HG02678 (cell line): Measurements from ENCODE around the gene AKIRIN2.
"Not testable (repeated sequence)": the region's sequence is repeated elsewhere in the genome, so short reads cannot be mapped to it uniquely, and the experiment has no call there.

ENCODE experiments used
- ATAC-seq: cut with Tn5 transposase; IDR thresholded peaks from one replicate; pipeline ENCODE4 v1.9.1; 2021; ENCODE audit warnings: mild to moderate bottlenecking, moderate library complexity; ENCODE audit not compliant: unreplicated experiment

Gene AKIRIN2

DNA sequence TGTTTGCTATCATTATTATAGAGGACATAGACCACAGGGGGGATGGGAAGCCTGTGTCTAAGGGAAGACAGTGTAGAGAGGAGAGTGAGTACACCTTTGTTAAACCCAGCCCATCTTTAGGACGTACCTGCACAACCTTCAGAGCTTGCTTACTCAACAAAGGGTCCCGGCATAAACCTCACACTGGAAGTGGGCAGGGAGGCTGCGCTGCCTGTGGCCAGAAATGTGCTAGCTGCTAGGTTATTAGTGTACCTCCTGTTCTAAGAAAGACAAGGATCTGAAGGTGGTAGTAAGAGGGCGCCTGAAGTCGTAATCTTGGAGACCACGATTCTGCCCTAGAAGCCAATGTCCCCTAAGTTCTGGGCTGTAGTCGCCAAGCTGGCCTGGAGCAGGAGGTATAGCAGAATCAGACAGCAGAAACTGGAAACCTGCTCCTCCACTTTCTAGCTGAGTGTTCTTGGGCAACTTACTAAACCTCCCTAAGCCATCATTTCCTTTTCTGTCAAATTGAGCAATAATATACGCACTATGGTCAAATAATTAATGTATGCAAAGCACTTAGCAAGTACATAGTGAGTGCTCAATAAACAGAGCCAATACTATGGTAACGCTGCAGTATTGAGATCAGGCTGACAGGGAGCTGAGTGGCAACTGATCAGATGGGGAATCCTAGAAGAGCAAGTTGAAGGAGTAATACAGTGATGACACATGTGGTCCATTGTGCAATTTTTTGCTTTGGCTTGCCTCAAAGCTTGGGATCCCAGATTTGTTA, 16.8 kb upstream of the AKIRIN2 start:
- no peak for ATAC-seq

DNA sequence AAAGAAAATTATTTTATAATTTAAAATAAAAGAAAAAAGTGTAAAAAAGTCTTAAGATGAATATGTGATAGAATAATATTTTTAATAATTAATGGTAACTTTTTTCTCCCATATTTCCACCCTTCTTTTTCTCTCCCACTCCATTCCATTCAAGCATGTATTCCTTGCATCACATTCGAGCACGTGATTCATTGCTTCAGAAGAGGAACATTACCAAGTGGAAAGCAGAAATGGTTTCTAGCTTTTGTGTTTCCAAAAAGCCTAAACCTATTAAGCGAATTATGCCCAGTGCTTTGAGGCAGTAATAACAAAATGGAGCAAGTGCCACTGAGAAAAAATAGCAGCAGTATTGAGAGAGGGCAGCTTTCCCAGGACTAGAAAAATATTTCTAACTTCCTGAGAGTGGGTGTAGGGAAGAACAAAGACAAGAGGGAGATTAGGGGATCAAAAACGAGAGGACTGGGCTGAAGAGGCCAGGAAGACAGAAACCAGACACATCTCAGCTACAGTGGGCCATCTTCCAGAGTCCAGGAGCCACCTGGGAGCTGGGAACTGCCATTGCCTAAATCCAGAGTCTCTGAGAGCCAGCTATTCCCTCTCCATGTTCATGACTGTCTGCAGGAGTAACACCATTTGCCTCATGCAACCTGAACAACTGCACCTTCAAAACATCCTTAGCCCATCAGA, 15.0 kb upstream of the AKIRIN2 start:
- no peak for ATAC-seq

- no peak for ATAC-seq
Measured at GRCh38 chr6:87714093-87714842, 12.2 kb upstream of the AKIRIN2 start.

DNA sequence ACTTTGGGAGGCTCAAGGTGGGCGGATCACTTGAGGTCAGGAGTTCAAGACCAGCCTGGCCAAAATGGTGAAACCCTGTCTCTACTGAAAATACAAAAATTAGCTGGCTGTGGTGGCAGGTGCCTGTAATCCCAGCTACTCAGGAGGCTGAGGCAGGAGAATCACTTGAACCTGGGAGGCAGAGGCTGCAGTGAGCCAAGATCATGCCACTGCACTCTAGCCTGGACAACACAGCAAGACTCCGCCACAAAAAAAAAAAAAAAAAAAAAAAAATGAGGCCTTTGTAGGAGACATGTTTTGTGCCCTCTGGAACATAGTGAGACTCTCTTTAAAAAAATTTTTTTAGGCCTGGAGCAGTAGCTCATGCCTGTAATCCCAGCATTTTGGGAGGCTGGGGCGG, 10.7 kb upstream of the AKIRIN2 start:
- ATAC-seq, result not testable (repeated sequence)

DNA sequence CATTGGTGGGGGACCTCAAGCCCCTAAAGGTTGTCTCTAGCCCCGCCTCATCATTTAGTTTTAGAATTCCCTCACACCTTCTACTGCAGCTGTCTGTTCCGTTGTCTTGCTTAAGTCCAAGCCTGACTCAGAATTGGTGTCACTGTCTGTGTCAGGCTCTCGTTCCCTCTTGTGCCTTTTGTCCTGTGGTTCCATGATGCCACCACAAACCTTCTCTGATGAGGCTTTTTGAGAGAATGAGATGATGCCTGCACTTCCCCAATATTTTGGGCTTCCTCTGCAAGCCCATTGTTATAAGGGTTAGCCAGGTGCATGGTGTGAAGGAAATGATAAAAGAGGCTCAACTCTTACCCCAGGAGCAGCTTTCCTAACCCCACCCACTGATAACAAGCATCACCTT, 8.1 kb upstream of the AKIRIN2 start:
- no peak for ATAC-seq

GRCh38 chr6:87708581-87709427, 6.8 kb upstream of the AKIRIN2 start:
- ATAC-seq, result not testable (repeated sequence)

DNA sequence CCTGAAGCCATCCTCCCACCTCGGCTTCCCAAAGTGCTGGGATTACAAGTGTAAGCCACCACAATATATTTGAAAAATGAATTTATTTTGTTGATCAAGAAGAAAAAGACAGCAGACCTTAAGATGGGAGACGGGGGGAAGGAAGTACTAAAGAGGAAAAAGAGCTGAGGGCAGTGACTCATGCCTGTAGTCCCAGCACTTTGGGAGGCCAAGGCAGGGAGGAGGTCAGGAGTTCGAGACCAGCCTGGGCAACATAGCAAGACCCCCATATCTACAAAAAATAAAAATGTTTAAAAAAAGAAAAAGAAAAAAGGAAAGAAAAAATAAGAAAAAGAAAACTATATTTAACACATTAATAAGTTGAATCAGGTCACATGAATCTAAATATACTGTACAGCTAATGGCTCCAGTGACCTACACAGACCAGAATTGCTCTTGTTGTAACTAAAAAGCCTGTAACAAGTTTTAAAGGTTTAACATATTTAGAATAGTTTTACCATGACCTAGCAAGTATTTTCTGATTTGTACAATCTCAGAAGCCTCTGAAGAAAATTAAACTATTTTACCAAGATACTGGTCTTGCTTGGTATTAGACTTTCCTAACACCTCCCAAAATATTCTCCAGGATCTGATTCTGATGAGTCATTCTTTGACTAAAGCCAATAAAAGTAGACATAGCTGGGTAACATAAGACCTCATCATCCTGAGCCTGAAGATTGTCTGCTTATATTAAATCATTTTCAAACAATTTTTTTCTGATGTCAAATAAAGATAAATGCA, 4.3 kb upstream of the AKIRIN2 start:
- no peak for ATAC-seq

- ATAC-seq, result peak; percentile 55
Measured at GRCh38 chr6:87705070-87705691, 3.1 kb upstream of the AKIRIN2 start.

DNA sequence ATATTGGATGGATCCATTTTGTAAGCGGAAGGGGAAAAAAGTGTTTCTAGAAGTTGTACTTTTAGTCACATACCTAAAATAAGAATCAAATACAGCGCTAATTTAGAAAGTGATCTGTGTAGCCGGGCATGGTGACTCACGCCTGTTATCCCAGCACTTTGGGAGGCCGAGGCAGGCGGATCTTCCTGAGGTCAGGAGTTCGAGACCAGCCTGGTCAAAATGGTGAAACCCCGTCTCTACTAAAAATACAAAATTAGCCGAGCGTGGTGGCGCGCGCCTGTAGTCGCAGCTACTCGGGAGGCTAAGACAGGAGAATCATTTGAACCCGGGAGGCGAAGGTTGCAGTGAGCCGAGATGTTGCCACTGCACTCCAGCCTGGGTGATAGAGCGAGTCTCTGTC, 1.0 kb upstream of the AKIRIN2 start:
- not testable (repeated sequence) for ATAC-seq

DNA sequence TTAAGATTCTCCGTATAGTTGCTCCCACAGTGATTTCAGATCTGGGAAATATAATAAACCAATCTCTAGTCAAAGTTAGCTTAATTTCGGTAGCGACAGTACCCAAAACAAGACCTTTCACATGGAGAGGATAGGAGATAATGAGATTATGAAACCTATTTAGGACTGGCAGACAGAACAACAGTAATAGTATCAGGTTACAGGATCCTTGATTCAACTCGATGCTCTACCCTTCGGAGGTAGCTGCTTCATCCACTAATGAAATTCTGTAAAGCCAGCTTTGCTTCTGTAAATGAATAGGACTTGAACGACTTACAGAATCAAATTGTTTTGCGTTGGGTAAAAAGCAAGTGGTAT, 534 bp upstream of the AKIRIN2 start:
- peak; percentile 2 for ATAC-seq

DNA sequence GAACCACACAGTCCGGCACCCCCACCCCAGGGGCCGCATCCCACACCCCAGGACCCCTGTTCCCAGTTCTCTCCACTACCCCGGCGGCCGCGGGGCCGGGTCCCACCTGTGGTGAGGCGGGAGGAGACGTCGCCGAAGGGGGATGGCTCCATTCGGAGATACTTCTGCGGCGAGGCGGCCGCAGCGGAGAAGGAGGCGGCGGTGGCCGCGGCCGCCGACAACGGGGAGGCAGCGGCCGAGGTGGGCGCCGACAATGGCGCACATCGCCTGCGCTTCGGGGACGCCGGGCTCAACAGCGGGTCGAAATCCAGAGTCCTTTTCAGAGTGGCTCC, 723 bp downstream of the AKIRIN2 start:
- ATAC-seq, result peak; percentile 0

GRCh38 chr6:87700397-87701343, 1.4 kb downstream of the AKIRIN2 start:
- ATAC-seq, result no peak

DNA sequence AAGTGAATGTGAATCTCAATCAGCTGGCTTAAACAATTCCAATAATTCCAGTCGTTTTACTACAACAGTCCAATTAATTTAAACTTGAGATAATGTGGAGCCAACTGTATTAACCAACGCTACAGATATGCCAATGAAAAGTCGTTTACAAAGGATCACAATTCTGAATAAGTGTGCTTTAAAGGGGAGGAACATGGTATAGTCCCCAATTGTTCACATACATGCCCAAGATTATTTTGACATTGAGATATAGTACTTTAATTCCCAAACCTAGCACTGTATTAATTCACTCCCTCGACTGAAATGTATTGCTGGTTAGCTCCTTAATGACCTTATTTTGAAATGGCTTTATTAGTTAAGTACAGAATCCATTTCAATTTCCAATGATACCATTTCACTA, 2.5 kb downstream of the AKIRIN2 start:
- no peak for ATAC-seq

DNA sequence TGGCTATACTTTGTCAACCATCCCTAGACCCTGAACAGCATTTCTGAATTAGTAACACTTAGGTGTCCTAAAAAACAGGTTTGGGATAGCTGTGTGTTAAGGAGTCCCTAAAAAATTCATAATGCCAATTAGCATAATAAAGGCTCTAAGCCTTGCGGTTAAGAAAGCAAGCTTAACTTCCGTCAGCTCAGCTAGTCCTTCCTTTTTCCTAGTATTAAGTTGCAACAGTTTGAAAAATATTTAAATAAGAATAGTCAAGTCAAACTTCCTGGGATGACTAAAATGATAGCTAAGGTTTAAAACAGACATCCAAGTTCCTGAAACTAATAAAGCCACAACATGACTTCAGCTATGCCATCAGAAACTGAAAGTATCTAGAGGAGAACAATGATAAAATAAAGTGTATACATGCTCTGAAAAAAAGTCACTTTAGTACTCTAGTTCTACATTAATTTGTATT, 3.5 kb downstream of the AKIRIN2 start:
- no peak for ATAC-seq

DNA sequence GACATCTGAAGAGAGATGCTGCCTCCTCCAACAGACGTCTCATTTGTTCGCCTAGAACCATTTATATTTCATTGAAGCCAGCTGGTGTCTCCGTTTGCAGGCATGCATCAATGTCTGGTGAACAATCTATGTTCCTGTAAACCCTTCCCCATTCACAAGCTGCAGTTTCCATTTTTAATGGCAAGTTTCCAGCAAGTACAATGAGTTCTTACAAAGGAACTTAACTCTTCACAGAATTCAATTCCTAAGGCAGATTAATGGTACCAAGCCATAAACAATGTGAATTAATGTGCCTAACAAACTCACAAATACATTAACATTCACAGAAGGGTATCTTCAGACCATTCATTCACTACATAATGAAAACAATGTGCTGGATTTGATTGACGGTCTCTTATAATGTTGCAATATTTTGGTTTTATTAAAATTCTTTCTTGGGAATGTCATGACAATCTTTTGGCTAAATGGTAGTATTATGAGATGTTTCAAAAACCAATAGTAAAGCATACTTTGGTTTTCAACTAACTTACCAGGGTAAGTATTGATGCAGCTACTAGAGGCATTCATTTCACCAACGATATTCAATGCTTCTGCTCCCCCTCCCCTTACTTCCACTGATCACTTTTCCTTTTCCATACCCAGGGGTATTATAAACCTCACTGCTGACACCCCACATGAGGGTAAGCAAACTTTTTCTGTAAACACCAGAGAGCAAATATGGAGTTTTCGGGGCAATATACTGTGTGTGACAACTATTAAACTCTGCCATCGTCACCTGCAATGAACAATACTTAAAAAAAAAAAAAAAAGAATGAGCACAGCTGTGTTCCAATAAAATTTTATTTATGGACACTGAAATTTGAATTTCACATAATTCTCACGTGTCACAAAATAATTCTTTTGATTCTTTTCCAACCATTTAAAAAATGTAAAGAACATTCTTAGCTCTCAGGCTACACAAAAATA, 4.2 kb downstream of the AKIRIN2 start:
- ATAC-seq, result no peak

GRCh38 chr6:87696817-87697216, 5.2 kb downstream of the AKIRIN2 start:
- not testable (repeated sequence) for ATAC-seq

DNA sequence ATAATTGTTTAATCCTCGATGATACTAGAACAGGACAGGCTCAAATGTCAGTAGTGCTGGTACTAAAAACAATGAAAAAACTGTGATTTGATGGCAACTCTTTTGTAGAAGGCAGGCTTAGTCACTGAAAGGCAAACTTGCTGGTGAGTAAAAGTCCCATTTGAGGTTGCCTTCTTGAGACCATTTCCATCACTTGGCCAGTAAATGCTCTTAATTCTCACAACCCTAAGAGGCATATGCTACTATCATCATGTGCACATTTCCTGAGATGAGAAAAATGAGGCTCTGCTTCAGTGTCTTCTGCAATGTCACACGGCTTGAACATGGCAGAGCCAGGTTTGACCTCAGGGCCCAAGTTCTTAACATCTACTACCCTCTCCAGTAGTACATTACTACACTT, 9.9 kb downstream of the AKIRIN2 start:
- ATAC-seq, result no peak
